T-helper 17 cell (primary cell): ENCODE results near the gene KRT31. TPM values are rescaled to one million over a fixed set of nuclear protein-coding genes. Genes with fewer than 3 reads are reported as not detected.
"Not testable (repeated sequence)": the region's sequence is repeated elsewhere in the genome, so short reads cannot be mapped to it uniquely, and the experiment has no call there.

Experiments used
- ATAC-seq: fragments of 150-1000 bp; cut with Tn5 transposase; 2 replicates; pipeline ENCODE4 v1.10.0; 2021; ENCODE audit warnings: mild to moderate bottlenecking, moderate library complexity
- DNase-seq, 3 donors: peaks; one replicate each; pipeline versions ENCODE4 v3.0.0 to v3.0.0-alpha.2; 2020 to 2021
- H3K9me3 ChIP-seq: one replicate; pipeline ENCODE4 v1.7.0; 2013; ENCODE audit warnings: low read length, mild to moderate bottlenecking; ENCODE audit not compliant: control insufficient read depth, poor library complexity, severe bottlenecking
- H3K27ac Mint-ChIP-seq: one replicate; pipeline ENCODE4 v1.8.0; 2022; ENCODE audit warnings: mild to moderate bottlenecking, moderate library complexity, mixed read lengths
- H3K27me3 Mint-ChIP-seq: one replicate; pipeline ENCODE4 v1.8.0; 2022; ENCODE audit warnings: mixed read lengths
- H3K36me3 Mint-ChIP-seq: one replicate; pipeline ENCODE4 v1.8.0; 2022; ENCODE audit warnings: low read depth, mixed read lengths
- H3K4me1 Mint-ChIP-seq: one replicate; pipeline ENCODE4 v1.8.0; 2022; ENCODE audit warnings: mild to moderate bottlenecking, mixed read lengths
- H3K4me3 Mint-ChIP-seq: one replicate; pipeline ENCODE4 v1.8.0; 2022; ENCODE audit warnings: mild to moderate bottlenecking, moderate library complexity, mixed read lengths
- total RNA-seq, 4 donors: library from RNA in 2 of 4; stranded (reverse) in 2 of 4; gene quantifications; one replicate each; pipeline ENCODE4 v1.2.3 and lab custom pipeline; 2022 to 2026

The KRT31 gene
- total RNA-seq, 2 donors from 2014 or later, result not detected

DNA sequence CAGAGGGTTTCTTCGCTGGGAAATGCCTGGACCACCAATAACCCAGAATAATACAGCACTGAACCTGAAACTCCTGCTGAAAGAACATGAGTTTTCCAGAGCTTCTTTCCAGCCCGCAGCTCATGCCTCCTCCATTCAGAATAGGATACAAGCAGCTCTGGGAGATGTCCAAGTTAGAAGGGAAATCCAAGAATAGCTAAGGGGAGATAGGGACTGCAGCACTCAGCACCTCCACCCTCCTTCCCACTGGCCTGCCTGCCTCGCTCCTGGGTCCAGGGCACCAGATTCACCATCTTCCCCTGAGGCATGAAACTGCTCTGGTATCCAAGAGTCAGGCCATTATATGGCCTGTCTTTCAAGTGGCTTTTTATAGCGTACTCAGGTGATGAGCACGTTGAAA is 4.1 kb downstream of the KRT31 start:
- ATAC-seq (no peak), DNase-seq (no peak)
- H3K27ac Mint-ChIP-seq, result no peak overlapping the region
- H3K9me3 ChIP-seq, result no peaks in the 10 kb centered on the region
- no peak overlapping the region for H3K4me3 Mint-ChIP-seq
- no peaks in the 10 kb centered on the region for H3K4me1 Mint-ChIP-seq
- no peaks in the 10 kb centered on the region for H3K36me3 Mint-ChIP-seq
- peaks cover 19% of the 10 kb centered on the region for H3K27me3 Mint-ChIP-seq

- Mint-ChIP-seq H3K4me3 (no peak overlapping the region), H3K27ac (no peak overlapping the region), H3K36me3 (no peaks in the 10 kb centered on the region), H3K27me3 (peaks cover 14% of the 10 kb centered on the region), H3K4me1 (no peaks in the 10 kb centered on the region)
- ATAC-seq (no peak), DNase-seq (no peak)
- H3K9me3 ChIP-seq, result no peaks in the 10 kb centered on the region
Observed at GRCh38 chr17:41392278-41392677, 5.1 kb downstream of the KRT31 start.

GRCh38 chr17:41391535-41391934 is 5.9 kb downstream of the KRT31 start:
- ATAC-seq, result no peak
- no peaks in the 10 kb centered on the region for H3K4me1 Mint-ChIP-seq
- H3K27ac Mint-ChIP-seq, result no peak overlapping the region
- no peaks in the 10 kb centered on the region for H3K36me3 Mint-ChIP-seq
- H3K4me3 Mint-ChIP-seq, result no peak overlapping the region
- H3K9me3 ChIP-seq, result peaks cover 6% of the 10 kb centered on the region
- no peak for DNase-seq
- peaks cover 14% of the 10 kb centered on the region for H3K27me3 Mint-ChIP-seq

GRCh38 chr17:41390411-41390938 is 6.9 kb downstream of the KRT31 start:
- ATAC-seq, result no peak
- H3K4me3 Mint-ChIP-seq, result no peak overlapping the region
- H3K36me3 Mint-ChIP-seq, result no peaks in the 10 kb centered on the region
- H3K27me3 Mint-ChIP-seq, result peaks cover 14% of the 10 kb centered on the region
- H3K4me1 Mint-ChIP-seq, result no peaks in the 10 kb centered on the region
- H3K27ac Mint-ChIP-seq, result no peak overlapping the region
- H3K9me3 ChIP-seq, result peaks cover 10% of the 10 kb centered on the region
- DNase-seq, result no peak

DNA sequence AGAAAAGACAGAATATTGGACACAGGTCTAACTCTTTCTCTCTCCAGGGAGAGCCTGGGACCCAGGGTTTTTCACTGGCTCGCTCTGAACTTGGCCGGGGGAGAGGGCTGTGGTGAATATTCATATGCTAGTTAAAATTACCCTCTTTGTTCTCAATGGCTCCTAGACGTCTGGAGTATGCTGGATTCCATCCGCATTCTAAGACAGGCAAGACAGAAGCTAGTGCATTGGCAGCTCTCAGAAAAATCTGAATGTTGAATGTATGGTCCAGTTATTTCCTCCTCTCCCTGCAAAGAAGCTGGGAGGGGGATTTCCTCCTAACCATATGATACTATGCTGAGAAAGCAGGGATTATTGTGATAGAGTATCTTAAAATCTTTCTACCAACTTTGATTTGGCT is 9.7 kb downstream of the KRT31 start:
- ATAC-seq (no peak), DNase-seq (no peak)
- peaks cover 10% of the 10 kb centered on the region for H3K9me3 ChIP-seq
- H3K27ac Mint-ChIP-seq, result no peak overlapping the region
- no peaks in the 10 kb centered on the region for H3K36me3 Mint-ChIP-seq
- no peak overlapping the region for H3K4me3 Mint-ChIP-seq
- no peaks in the 10 kb centered on the region for H3K4me1 Mint-ChIP-seq
- H3K27me3 Mint-ChIP-seq, result peaks cover under 1% of the 10 kb centered on the region

GRCh38 chr17:41386227-41386626 is 11.2 kb downstream of the KRT31 start:
- DNase-seq (no peak), ATAC-seq (no peak)
- Mint-ChIP-seq H3K4me1 (no peaks in the 10 kb centered on the region), H3K4me3 (no peak overlapping the region), H3K27ac (no peak overlapping the region), H3K36me3 (no peaks in the 10 kb centered on the region), H3K27me3 (no peaks in the 10 kb centered on the region)
- peaks cover 10% of the 10 kb centered on the region for H3K9me3 ChIP-seq

- ATAC-seq (no peak), DNase-seq (no peak)
- no peak overlapping the region for H3K27ac Mint-ChIP-seq
- no peaks in the 10 kb centered on the region for H3K27me3 Mint-ChIP-seq
- peaks cover 10% of the 10 kb centered on the region for H3K9me3 ChIP-seq
- no peaks in the 10 kb centered on the region for H3K36me3 Mint-ChIP-seq
- no peak overlapping the region for H3K4me3 Mint-ChIP-seq
- no peaks in the 10 kb centered on the region for H3K4me1 Mint-ChIP-seq
Observed at GRCh38 chr17:41383690-41384089, 13.7 kb downstream of the KRT31 start.

- H3K4me1 Mint-ChIP-seq, result peaks cover 2% of the 10 kb centered on the region
- no peaks in the 10 kb centered on the region for H3K27me3 Mint-ChIP-seq
- H3K36me3 Mint-ChIP-seq, result no peaks in the 10 kb centered on the region
- no peak overlapping the region for H3K27ac Mint-ChIP-seq
- H3K9me3 ChIP-seq, result peaks cover 10% of the 10 kb centered on the region
- H3K4me3 Mint-ChIP-seq, result no peak overlapping the region
- DNase-seq (no peak), ATAC-seq (no peak)
Observed at GRCh38 chr17:41382394-41382793, 15.0 kb downstream of the KRT31 start.

DNA sequence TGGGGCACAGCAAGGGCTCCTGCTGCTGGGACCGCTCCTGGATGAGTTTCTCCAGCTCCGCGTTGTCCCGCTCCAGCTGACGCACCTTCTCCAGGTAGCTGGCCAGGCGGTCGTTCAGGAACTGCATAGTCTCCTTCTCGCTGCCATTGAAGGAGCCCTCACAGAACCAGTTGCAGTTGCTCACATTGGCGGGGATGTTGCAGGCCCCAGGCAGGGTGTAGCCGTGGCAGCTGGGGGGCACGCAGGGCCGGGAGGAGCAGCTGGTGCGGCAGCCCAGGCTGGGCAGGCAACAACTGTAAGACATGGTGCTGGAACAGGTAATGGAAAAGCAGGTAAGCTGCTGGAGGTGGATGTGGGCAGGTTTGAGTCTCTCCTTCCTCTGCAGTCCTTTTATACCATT is 15.5 kb downstream of the KRT31 start, which contains the start of gene KRT34:
Gene KRT34, minus strand, starts transcription at position 364 of the 400 bp plus-strand sequence. Its CDS starts 60 bp downstream, at position 304.
- H3K36me3 Mint-ChIP-seq, H3K27ac Mint-ChIP-seq, H3K27me3 Mint-ChIP-seq, H3K9me3 ChIP-seq, ATAC-seq, H3K4me1 Mint-ChIP-seq, H3K4me3 Mint-ChIP-seq, DNase-seq: not testable (repeated sequence)

DNA sequence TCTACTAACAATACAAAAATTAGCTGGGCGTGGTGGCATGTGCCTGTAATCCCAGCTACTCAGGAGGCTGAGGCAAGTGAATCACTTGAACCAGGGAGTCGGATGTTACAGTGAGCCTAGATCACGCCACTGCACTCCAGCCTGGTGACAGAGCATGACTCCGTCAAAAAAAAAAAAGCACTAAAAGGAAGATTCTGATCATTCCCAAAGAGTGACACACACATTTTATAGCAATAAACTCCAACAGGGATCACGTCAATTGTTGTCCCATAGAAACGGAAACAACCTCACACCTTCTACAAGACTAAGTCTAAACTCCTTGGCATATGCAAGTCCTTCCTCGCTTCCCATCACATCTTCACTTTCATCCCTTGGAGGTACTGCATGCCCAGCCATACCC is 17.3 kb downstream of the KRT31 start:
- H3K36me3 Mint-ChIP-seq, ATAC-seq, DNase-seq, H3K27me3 Mint-ChIP-seq, H3K27ac Mint-ChIP-seq, H3K4me3 Mint-ChIP-seq, H3K9me3 ChIP-seq, H3K4me1 Mint-ChIP-seq: not testable (repeated sequence)

- no peaks in the 10 kb centered on the region for H3K9me3 ChIP-seq
- H3K27ac Mint-ChIP-seq, result no peak overlapping the region
- no peak overlapping the region for H3K4me3 Mint-ChIP-seq
- ATAC-seq (no peak), DNase-seq (no peak)
- H3K27me3 Mint-ChIP-seq, result no peaks in the 10 kb centered on the region
- H3K4me1 Mint-ChIP-seq, result peaks cover 5% of the 10 kb centered on the region
- H3K36me3 Mint-ChIP-seq, result no peaks in the 10 kb centered on the region
Observed at GRCh38 chr17:41377546-41377945, 19.9 kb downstream of the KRT31 start.

- H3K4me3 Mint-ChIP-seq, result no peak within 1 kb of the TSS
- H3K4me1 Mint-ChIP-seq, result peaks cover 4% of the 10 kb centered on the region
- ATAC-seq (no peak), DNase-seq (no peak)
- peak within 1 kb of the TSS; percentile 4 for H3K27ac Mint-ChIP-seq
- H3K36me3 Mint-ChIP-seq, result no peaks in the 10 kb centered on the region
- no peaks in the 10 kb centered on the region for H3K9me3 ChIP-seq
- H3K27me3 Mint-ChIP-seq, result peaks cover 5% of the 10 kb centered on the region
Observed at GRCh38 chr17:41369713-41370112, 27.7 kb downstream of the KRT31 start, which contains the start of gene KRT33B. Gene KRT33B (minus strand): TSS chr17:41369813. CDS start chr17:41369750, 63 bp downstream.

DNA sequence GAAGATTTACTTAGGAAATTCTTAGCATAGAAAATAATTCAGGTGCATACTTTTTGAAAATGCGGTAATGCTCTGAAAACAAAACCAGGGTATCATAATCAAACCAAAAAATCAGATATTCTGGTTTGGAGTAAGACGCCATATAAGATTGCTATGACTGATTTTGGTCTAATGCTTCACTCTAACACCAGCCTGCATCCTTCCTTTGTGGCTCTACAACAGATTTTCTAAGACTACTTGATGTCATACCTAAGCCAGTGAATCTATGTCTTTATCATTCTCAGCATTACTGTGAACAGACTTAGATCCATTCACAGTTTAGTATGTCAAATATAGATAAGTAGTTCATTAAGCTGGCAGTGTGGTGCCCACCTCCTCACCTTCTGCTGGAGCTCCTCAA is 28.4 kb downstream of the KRT31 start:
- no peaks in the 10 kb centered on the region for H3K36me3 Mint-ChIP-seq
- peak overlapping the region; percentile 4 for H3K27ac Mint-ChIP-seq
- peaks cover 4% of the 10 kb centered on the region for H3K4me1 Mint-ChIP-seq
- H3K4me3 Mint-ChIP-seq, result no peak overlapping the region
- H3K27me3 Mint-ChIP-seq, result peaks cover 5% of the 10 kb centered on the region
- ATAC-seq (no peak), DNase-seq (no peak)
- no peaks in the 10 kb centered on the region for H3K9me3 ChIP-seq

DNA sequence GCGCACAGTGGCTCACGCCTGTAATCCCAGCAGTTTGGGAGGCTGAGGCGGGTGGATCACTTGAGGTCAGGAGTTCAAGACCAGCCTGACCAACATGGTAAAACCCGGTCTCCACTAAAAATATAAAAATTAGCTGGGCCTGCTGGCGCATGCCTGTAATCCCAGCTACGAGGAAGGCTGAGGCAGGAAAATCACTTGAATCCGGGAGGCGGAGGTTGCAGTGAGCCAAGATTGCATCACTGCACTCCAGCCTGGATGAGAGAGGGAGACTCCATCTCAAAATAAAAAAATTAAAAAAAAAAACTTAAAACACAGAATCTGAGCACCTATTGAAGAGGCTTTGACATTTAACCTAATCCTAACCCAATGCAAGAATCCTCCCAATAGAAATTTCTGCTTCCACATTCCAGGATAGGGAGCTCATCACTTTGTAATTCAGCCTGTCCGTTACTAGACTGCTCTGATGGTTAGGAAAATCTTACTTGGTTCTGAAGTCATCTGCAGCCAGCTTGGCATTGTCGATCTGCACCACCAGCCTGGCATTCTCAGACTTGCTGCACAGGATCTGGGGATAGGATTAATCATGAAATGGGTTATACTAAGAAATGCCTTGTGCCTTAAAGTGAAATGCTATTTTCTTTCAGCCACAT is 29.9 kb downstream of the KRT31 start:
- ATAC-seq, result no peak
- no peak overlapping the region for H3K4me3 Mint-ChIP-seq
- no peak overlapping the region for H3K27ac Mint-ChIP-seq
- peaks cover 4% of the 10 kb centered on the region for H3K4me1 Mint-ChIP-seq
- peaks cover 5% of the 10 kb centered on the region for H3K27me3 Mint-ChIP-seq
- no peaks in the 10 kb centered on the region for H3K36me3 Mint-ChIP-seq
- H3K9me3 ChIP-seq, result no peaks in the 10 kb centered on the region
- DNase-seq, result no peak
